Endothelial cell of umbilical vein (primary cell): ENCODE data around the gene SPTY2D1.

Experiments
- CTCF ChIP-seq, 2 donors: IDR thresholded peaks; 1 replicate in 1 of 2; 2 replicates in 1 of 2; pipeline ENCODE4 v1.5.1; 2011; ENCODE audit warnings: low read length in 2 of 2, mild to moderate bottlenecking in 2 of 2, moderate library complexity in 2 of 2, control low read depth in 1 of 2, inconsistent platforms in 1 of 2, low read depth in 1 of 2; ENCODE audit not compliant: insufficient read depth in 1 of 2; ENCODE audit errors: extremely low read depth in 1 of 2
- EZH2 ChIP-seq: IDR thresholded peaks from 2 replicates; pipeline ENCODE4 v1.6.1; 2012; ENCODE audit warnings: borderline replicate concordance, low read depth, mild to moderate bottlenecking, moderate library complexity, low read length, inconsistent platforms; ENCODE audit not compliant: severe bottlenecking
- JUN ChIP-seq: IDR thresholded peaks from 2 replicates; pipeline ENCODE4 v1.6.1; 2011; ENCODE audit warnings: borderline replicate concordance, low read depth; ENCODE audit not compliant: insufficient read length, insufficient read depth
- MAX ChIP-seq: IDR thresholded peaks from 2 replicates; pipeline ENCODE4 v1.6.1; 2011; ENCODE audit not compliant: insufficient read depth, insufficient read length
- POLR2A ChIP-seq: IDR thresholded peaks from 2 replicates; pipeline ENCODE4 v1.6.1; 2012; ENCODE audit warnings: low read depth, mild to moderate bottlenecking, control low read depth, low read length

- no peak for TF ChIP-seq CTCF (IDR thresholded peaks at IDR 0.05; ENCODE audit: extremely low read depth in 1 of 2, insufficient read depth in 1 of 2, low read depth in 1 of 2, low read length in 2 of 2)
- TF ChIP-seq JUN: no peak
- no peak for TF ChIP-seq POLR2A
- TF ChIP-seq EZH2: no peak
- TF ChIP-seq MAX: no peak
Observed at GRCh38 chr11:18671246-18671645, 37.1 kb upstream of the SPTY2D1 start.
